Hair follicular keratinocyte (primary cell): ENCODE data around the gene PSEN2. TPM values are rescaled to one million over a fixed set of nuclear protein-coding genes. Genes with fewer than 3 reads are reported as not detected.

Experiments used
- total RNA-seq: library from RNA; depleted of rRNA; stranded (reverse); fragments of >200 nt; gene quantifications from 2 replicates; pipeline ENCODE4 v1.2.3, GENCODE V29; 2015

Gene PSEN2
- total RNA-seq = 9.8 and 13.1 TPM in 2 replicates

GRCh38 chr1:226870401-226871279 lies at the start of gene PSEN2:
Gene PSEN2 (plus strand): TSS chr1:226870616. CDS start chr1:226881908, 11,292 bp downstream.

GRCh38 chr1:226940029-226940805 lies 69.8 kb downstream of the PSEN2 start, which contains the start of gene COQ8A:
Gene COQ8A (plus strand): TSS chr1:226940294. CDS start chr1:226961386, 21,092 bp downstream.

Other genes with a start within 250 kb of the PSEN2 start
- gene ITPKB, start 131.3 kb upstream of the PSEN2 start, total RNA-seq = 8.4 and 9.5 TPM in 2 replicates
- gene COQ8A, start 69.7 kb downstream of the PSEN2 start, total RNA-seq = 4.0 and 7.6 TPM in 2 replicates